Activated CD4-positive, alpha-beta memory T cell treated with anti-CD3 and anti-CD28 coated beads, Interleukin-2, amount 10 ng/mL, durations not matched to agents 7 days and 5 days (primary cell): ENCODE results near the gene EMX2. TPM values are rescaled to one million over a fixed set of nuclear protein-coding genes. Genes with fewer than 3 reads are reported as not detected.

Experiments
- CTCF ChIA-PET: fragments of 350-600 bp; sonication (Branson Sonifier 250); formaldehyde crosslinking; loops from one replicate; lab custom pipeline; 2021; ENCODE audit warnings: antibody characterized with exemption, inconsistent platforms; lab: Charles Lee
- POLR2A ChIA-PET: fragments of 350-600 bp; sonication (Branson Sonifier 250); formaldehyde crosslinking; loops from one replicate; lab custom pipeline; 2021; ENCODE audit warnings: antibody characterized with exemption; lab: Charles Lee
- DNase-seq: peaks from one replicate; pipeline ENCODE4 v3.0.0-alpha.2; 2020
- H3K27ac Mint-ChIP-seq: one replicate; pipeline ENCODE4 v1.8.0; 2021; ENCODE audit warnings: mild to moderate bottlenecking, mixed read lengths
- H3K27me3 Mint-ChIP-seq: one replicate; pipeline ENCODE4 v1.8.0; 2021; ENCODE audit warnings: mixed read lengths
- H3K36me3 Mint-ChIP-seq: one replicate; pipeline ENCODE4 v1.8.0; 2021; ENCODE audit warnings: low read depth, mixed read lengths
- H3K4me1 Mint-ChIP-seq: one replicate; pipeline ENCODE4 v1.8.0; 2021; ENCODE audit warnings: mixed read lengths
- H3K4me3 Mint-ChIP-seq: one replicate; pipeline ENCODE4 v1.8.0; 2021; ENCODE audit warnings: mild to moderate bottlenecking, mixed read lengths
- H3K9me3 Mint-ChIP-seq: one replicate; pipeline ENCODE4 v1.8.0; 2021; ENCODE audit warnings: mixed read lengths
- total RNA-seq, 2 experiments: library from RNA; stranded (reverse); gene quantifications; one replicate each; pipeline ENCODE4 v1.2.3, GENCODE V29; 2021

The EMX2 gene
- total RNA-seq, 2 experiments from 2014 or later = not detected

DNA sequence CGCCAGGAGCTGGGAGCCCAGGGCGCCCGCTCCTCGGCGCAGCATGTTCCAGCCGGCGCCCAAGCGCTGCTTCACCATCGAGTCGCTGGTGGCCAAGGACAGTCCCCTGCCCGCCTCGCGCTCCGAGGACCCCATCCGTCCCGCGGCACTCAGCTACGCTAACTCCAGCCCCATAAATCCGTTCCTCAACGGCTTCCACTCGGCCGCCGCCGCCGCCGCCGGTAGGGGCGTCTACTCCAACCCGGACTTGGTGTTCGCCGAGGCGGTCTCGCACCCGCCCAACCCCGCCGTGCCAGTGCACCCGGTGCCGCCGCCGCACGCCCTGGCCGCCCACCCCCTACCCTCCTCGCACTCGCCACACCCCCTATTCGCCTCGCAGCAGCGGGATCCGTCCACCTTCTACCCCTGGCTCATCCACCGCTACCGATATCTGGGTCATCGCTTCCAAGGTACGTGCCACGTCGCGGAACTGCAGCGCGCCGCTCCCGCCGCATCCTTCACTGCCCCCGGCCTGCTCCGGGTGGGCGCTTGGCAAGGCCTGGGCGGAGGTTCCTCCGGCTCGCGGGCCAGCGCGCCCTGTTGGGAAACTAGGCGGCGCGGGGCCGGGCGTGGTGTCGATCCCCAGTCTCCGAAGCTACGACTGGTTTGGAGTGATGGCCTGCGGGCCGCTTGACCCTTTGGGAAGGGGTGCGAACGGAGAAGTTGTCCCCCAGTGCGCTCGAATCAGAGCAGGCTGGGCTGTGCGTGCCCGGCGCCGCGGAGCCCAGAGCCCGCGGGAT is 868 bp downstream of the EMX2 start:
- Mint-ChIP-seq H3K4me1 (peaks cover 15% of the 10 kb centered on the region), H3K4me3 (no peak overlapping the region), H3K27me3 (peaks cover 83% of the 10 kb centered on the region), H3K36me3 (no peaks in the 10 kb centered on the region), H3K9me3 (no peaks in the 10 kb centered on the region), H3K27ac (no peak overlapping the region)
- no peak for DNase-seq
- CTCF ChIA-PET = no interaction called here
- POLR2A ChIA-PET = interaction anchor here (0.7 kb wide), 1 partner anchor 729 kb away, joined by 4 read pairs; no protein-coding TSS in a partner anchor

DNA sequence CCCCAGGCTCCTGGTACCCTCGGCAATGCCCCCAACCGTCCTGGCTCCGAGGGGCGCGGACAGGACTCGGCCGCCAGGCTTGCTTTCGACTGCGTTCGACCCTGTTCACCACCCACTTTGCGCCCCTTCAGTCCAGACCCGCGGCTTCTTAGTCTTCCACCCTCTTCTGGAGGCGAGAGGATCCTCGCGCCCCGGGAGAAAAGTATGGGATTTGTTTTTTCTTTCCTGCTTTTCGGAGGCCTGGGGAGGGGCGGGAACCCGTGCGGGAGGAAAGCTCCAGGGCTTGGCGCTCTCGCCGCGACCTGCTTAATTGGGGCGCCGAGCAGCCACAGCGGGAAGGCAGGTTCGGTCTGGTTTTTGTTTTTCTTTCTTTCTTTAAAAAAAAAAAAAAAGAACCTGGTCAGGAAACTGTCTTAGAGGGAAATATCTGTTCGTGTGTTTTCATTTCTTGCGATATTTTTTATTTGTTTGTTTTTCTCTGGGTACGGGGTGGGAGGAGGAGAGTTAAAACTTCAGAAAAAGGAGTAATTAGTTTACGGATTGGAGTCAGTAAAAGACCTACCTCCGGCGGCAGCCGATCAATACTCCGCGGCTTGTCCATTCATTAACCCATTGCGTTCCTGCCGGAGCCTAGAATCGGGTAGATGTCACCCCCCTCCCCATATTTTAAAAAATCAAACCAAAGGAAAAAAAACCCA is 1.6 kb downstream of the EMX2 start:
- ChIA-PET POLR2A (interaction anchor here (0.7 kb wide), 1 partner anchor 730 kb away, joined by 4 read pairs; no protein-coding TSS in a partner anchor), CTCF (no interaction called here)
- no peaks in the 10 kb centered on the region for H3K36me3 Mint-ChIP-seq
- peak overlapping the region; percentile 28 for H3K4me3 Mint-ChIP-seq
- H3K27me3 Mint-ChIP-seq = peaks cover 82% of the 10 kb centered on the region
- H3K27ac Mint-ChIP-seq = peak overlapping the region; percentile 49
- H3K4me1 Mint-ChIP-seq = peaks cover 15% of the 10 kb centered on the region
- no peak for DNase-seq
- no peaks in the 10 kb centered on the region for H3K9me3 Mint-ChIP-seq

DNA sequence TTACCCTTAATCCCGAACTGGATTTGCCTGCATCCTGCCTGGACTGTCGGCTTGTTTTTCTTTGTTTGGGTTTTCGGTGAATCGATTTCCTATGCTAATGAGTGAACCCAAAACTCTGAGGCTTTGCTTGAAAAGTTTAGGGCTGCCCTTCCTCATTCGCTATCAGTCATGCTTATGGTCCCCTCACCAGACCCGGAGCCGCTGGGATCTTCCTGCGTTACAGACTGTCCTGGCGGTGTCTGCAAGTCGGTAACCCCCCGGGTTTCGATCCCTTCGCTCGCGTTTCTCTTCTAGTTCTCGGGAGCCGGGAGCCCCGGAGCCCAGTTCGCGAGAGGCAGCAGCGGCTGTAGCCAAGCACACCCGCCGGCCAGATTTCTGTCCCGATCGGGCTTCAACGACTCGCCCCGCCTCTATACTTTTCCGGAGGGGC is 2.2 kb downstream of the EMX2 start:
- Mint-ChIP-seq H3K4me3 (no peak overlapping the region), H3K4me1 (peaks cover 15% of the 10 kb centered on the region), H3K27ac (no peak overlapping the region), H3K36me3 (no peaks in the 10 kb centered on the region), H3K27me3 (peaks cover 82% of the 10 kb centered on the region), H3K9me3 (no peaks in the 10 kb centered on the region)
- ChIA-PET CTCF (no interaction called here), POLR2A (no interaction called here)
- no peak for DNase-seq

DNA sequence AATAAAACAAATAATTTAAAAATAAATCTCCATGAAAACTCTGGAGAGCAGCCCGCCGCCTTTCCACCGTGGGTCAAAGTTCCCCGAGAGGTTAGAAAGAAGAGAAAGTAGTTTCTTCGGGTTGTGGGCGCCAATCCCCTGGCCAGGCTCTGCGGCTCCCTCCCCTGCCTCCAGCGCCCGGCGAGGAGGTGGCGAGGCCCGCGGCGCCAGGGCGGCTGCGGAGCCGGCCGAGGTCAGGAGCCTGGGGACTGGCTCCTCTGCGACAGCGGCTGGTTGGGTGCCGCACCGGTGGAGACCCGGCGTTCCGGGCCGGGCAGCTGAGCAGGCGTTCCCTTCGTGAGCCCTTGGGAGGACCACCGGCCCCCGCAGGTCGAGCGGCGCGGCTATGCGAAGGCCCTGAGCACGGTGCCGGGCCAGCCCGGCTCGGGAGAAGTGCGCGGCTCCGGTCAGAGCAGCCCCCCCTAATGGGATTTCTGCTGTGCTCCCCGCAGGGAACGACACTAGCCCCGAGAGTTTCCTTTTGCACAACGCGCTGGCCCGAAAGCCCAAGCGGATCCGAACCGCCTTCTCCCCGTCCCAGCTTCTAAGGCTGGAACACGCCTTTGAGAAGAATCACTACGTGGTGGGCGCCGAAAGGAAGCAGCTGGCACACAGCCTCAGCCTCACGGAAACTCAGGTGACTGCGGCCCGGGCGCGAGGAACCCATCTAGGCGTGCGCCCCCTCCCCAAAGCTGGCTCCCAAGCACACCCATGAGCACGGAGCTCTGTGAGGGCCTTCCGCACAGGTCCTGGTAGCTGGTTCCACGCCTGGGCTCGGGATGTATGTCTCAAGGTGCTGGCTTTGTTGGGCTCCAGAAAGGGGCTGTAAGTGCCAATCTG is 2.8 kb downstream of the EMX2 start:
- H3K27me3 Mint-ChIP-seq = peaks cover 82% of the 10 kb centered on the region
- no peaks in the 10 kb centered on the region for H3K36me3 Mint-ChIP-seq
- ChIA-PET POLR2A (no interaction called here), CTCF (no interaction called here)
- no peak overlapping the region for H3K27ac Mint-ChIP-seq
- no peak for DNase-seq
- no peaks in the 10 kb centered on the region for H3K9me3 Mint-ChIP-seq
- H3K4me3 Mint-ChIP-seq = no peak overlapping the region
- H3K4me1 Mint-ChIP-seq = peaks cover 15% of the 10 kb centered on the region

DNA sequence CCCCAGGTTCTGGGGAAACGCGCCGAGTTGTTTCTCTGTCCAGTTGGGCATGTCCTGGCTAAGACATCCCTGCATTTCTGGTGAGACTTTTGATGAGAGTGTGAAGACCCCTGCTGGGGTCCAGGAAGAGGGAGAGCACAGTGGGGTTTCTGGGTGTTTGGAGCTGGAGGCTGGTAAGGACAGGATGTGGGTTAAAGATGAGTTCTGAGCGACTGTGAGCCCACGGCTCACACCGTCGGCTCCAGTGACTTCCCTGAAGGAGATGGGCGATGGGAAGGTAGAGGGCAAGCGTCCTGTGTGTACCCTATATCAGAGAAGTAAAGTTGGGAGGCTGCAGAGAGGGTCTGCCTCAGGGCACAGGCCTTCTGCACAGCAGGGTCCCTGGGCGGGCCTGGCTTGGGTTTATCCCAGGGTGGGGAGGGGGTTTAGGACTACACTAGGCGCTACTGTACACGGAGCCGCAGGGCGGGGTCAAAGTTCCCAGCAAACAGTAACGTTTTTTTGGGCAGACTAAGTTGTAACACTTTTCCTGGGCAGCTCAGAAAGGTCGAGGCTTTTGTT is 3.6 kb downstream of the EMX2 start:
- CTCF ChIA-PET = no interaction called here
- peaks cover 82% of the 10 kb centered on the region for H3K27me3 Mint-ChIP-seq
- peaks cover 15% of the 10 kb centered on the region for H3K4me1 Mint-ChIP-seq
- POLR2A ChIA-PET = no interaction called here
- no peak overlapping the region for H3K27ac Mint-ChIP-seq
- H3K9me3 Mint-ChIP-seq = no peaks in the 10 kb centered on the region
- DNase-seq = no peak
- H3K4me3 Mint-ChIP-seq = no peak overlapping the region
- no peaks in the 10 kb centered on the region for H3K36me3 Mint-ChIP-seq

DNA sequence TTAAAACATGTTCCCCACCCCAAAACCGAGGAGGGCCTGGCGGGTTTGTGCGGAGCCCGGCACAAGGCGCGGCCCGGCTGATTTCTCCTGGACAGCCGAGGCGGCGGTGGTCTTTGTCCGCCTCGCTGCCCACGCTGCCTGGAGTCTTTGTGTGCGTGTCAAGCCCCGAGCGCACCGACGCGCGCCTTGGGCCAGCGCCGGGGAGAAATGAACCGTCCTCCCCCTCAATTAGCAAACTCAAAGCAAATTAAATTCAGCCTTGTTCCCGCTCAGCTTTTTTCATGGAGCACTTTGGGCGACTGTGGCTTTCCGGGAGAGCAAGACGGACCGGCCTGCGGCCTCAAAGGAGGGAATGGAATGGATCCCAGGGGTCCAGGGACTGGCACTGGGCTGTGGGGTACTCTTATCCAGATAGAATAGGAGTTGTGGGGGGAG is 4.1 kb downstream of the EMX2 start:
- peaks cover 83% of the 10 kb centered on the region for H3K27me3 Mint-ChIP-seq
- no peak overlapping the region for H3K4me3 Mint-ChIP-seq
- H3K36me3 Mint-ChIP-seq = no peaks in the 10 kb centered on the region
- H3K4me1 Mint-ChIP-seq = peaks cover 15% of the 10 kb centered on the region
- ChIA-PET POLR2A (no interaction called here), CTCF (interaction anchor here (1.6 kb wide), 1 partner anchor 50 kb away, joined by 4 read pairs; no protein-coding TSS in a partner anchor)
- H3K9me3 Mint-ChIP-seq = no peaks in the 10 kb centered on the region
- no peak for DNase-seq
- no peak overlapping the region for H3K27ac Mint-ChIP-seq

DNA sequence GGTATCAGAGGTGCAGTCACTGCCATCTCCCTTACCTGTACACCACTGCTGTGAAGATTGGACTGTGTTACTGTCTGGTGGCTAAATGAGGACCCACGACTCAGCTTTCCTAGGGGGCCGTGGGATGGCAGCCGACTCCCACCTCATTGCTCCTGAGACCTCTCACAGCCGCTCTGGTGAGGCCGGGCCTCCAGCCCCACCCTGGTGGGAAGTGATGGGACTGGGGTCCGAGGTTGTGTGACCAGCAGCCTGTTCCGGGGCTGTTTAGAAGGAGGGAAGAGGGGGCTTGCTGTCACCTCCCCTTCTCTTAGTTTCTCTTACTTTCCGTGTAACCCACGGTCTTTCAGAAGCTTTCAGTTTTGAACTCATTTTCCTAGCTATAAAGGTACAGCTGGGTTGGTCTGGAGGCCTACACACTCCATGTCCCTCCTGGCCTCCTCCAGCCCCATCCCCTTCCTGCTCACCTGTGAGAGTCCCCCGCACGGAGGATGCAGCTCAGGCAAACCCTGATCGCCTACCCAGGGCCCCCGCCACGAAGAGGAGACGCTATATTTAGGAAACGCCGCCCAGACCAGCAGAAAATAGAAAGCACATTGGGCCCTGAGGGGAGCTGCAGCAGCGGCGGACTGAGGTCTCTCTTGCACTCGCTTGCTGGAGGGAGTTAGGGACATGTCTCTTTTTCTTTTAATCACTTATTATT is 4.6 kb downstream of the EMX2 start:
- peaks cover 84% of the 10 kb centered on the region for H3K27me3 Mint-ChIP-seq
- H3K27ac Mint-ChIP-seq = no peak overlapping the region
- H3K9me3 Mint-ChIP-seq = no peaks in the 10 kb centered on the region
- H3K36me3 Mint-ChIP-seq = no peaks in the 10 kb centered on the region
- H3K4me1 Mint-ChIP-seq = peaks cover 16% of the 10 kb centered on the region
- POLR2A ChIA-PET = no interaction called here
- H3K4me3 Mint-ChIP-seq = no peak overlapping the region
- CTCF ChIA-PET = interaction anchor here (1.6 kb wide), 1 partner anchor 50 kb away, joined by 4 read pairs; no protein-coding TSS in a partner anchor
- no peak for DNase-seq

DNA sequence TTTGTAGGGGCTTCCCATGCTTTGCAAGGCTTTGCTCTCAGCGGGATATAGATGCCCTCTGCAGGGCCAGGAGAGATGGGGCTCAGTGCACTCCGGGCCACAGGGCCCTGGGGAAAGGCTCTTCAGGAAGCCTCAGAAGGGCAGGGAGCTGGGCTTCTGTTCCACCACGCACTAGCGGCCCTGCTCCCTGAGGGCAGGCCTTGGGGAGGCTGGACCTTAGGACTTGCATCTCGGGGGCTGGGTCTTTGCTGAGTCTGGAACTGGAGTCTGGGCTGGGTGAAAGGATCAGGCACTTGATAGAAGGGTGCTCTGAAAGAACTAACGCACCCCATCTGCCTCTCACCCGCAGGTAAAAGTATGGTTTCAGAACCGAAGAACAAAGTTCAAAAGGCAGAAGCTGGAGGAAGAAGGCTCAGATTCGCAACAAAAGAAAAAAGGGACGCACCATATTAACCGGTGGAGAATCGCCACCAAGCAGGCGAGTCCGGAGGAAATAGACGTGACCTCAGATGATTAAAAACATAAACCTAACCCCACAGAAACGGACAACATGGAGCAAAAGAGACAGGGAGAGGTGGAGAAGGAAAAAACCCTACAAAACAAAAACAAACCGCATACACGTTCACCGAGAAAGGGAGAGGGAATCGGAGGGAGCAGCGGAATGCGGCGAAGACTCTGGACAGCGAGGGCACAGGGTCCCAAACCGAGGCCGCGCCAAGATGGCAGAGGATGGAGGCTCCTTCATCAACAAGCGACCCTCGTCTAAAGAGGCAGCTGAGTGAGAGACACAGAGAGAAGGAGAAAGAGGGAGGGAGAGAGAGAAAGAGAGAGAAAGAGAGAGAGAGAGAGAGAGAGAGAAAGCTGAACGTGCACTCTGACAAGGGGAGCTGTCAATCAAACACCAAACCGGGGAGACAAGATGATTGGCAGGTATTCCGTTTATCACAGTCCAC is 5.4 kb downstream of the EMX2 start:
- H3K4me1 Mint-ChIP-seq = peaks cover 20% of the 10 kb centered on the region
- no peaks in the 10 kb centered on the region for H3K9me3 Mint-ChIP-seq
- peaks cover 88% of the 10 kb centered on the region for H3K27me3 Mint-ChIP-seq
- no peaks in the 10 kb centered on the region for H3K36me3 Mint-ChIP-seq
- ChIA-PET POLR2A (no interaction called here), CTCF (interaction anchor here (1.6 kb wide), 1 partner anchor 51 kb away, joined by 4 read pairs; no protein-coding TSS in a partner anchor)
- H3K4me3 Mint-ChIP-seq = no peak overlapping the region
- no peak overlapping the region for H3K27ac Mint-ChIP-seq
- DNase-seq = no peak

DNA sequence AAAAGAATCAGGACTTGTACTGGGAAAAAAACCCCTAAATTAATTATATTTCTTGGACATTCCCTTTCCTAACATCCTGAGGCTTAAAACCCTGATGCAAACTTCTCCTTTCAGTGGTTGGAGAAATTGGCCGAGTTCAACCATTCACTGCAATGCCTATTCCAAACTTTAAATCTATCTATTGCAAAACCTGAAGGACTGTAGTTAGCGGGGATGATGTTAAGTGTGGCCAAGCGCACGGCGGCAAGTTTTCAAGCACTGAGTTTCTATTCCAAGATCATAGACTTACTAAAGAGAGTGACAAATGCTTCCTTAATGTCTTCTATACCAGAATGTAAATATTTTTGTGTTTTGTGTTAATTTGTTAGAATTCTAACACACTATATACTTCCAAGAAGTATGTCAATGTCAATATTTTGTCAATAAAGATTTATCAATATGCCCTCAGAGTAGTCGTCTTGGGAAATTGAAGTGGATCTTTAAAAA is 6.6 kb downstream of the EMX2 start:
- H3K9me3 Mint-ChIP-seq = no peaks in the 10 kb centered on the region
- H3K4me1 Mint-ChIP-seq = peaks cover 22% of the 10 kb centered on the region
- ChIA-PET CTCF (no interaction called here), POLR2A (no interaction called here)
- H3K36me3 Mint-ChIP-seq = no peaks in the 10 kb centered on the region
- H3K27me3 Mint-ChIP-seq = peaks cover 89% of the 10 kb centered on the region
- DNase-seq = no peak
- H3K4me3 Mint-ChIP-seq = no peak overlapping the region
- H3K27ac Mint-ChIP-seq = no peak overlapping the region

DNA sequence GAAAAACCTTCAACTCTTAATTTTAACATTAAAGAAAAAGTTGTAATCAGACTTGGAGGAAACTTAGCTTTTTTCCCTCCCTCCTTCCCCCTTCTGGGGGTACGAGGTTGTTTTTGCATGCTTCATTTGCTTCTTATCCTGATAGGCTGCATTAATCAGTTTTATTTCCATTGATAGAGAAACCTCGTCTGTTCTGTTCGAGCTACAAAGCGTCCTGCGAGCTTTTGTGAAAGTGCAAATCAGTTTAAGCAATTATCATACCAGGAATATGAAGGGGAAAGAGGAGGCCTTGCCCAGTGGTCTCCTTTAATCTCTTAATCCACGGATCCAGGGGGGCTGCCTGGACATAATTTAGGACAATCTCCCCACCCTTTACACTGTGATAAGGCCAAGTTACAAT is 7.5 kb downstream of the EMX2 start:
- ChIA-PET CTCF (no interaction called here), POLR2A (no interaction called here)
- Mint-ChIP-seq H3K4me1 (peaks cover 17% of the 10 kb centered on the region), H3K9me3 (no peaks in the 10 kb centered on the region), H3K27me3 (peaks cover 91% of the 10 kb centered on the region), H3K36me3 (no peaks in the 10 kb centered on the region), H3K4me3 (no peak overlapping the region), H3K27ac (no peak overlapping the region)
- DNase-seq = no peak

DNA sequence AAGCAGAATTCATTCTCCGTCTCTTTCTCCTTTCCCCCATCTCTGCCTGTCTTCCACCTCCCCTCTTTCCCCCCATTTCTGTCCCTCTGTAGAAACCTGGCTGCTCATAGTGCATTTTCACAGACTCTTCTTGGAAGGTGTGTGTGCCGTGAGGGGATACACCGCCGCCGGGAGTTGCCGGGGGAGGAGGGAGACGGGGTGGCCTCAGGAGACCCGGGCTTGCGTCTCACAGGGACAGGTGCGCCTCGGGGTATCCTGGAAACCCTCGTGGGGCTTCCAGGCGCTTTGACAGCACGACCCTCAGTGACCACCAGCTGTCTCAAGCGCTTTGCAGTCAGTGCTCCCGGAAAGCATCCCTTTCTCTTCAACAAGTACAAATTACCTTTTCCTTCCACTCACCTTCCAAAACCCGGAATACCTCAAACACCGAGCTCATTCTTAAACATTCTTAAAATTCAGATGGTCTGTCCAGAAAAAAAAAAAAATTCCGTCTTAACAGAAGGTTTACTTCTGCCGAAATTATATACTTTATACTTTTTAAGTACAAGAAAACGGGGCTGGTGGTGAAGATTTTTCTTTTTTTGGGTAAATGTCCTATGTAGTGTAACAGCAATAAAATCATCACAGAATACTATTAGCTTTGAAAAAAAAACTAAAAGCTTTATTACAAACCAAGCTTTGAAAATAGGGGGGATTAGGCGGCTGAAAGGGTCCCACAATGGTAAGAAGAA is 8.2 kb downstream of the EMX2 start:
- no peaks in the 10 kb centered on the region for H3K9me3 Mint-ChIP-seq
- DNase-seq = no peak
- peaks cover 17% of the 10 kb centered on the region for H3K4me1 Mint-ChIP-seq
- H3K27me3 Mint-ChIP-seq = peaks cover 88% of the 10 kb centered on the region
- ChIA-PET CTCF (interaction anchor here (0.6 to 1.3 kb wide), 2 partner anchors 10 to 12 kb away, joined by 3 to 4 read pairs; no protein-coding TSS in a partner anchor), POLR2A (no interaction called here)
- no peak overlapping the region for H3K27ac Mint-ChIP-seq
- no peak overlapping the region for H3K4me3 Mint-ChIP-seq
- no peaks in the 10 kb centered on the region for H3K36me3 Mint-ChIP-seq
